H9 (cell line): Measurements from ENCODE around the gene PRKCZ. TPM values are rescaled to one million over a fixed set of nuclear protein-coding genes. Genes with fewer than 3 reads are reported as not detected.

Experiments used
- DNase-seq: peaks from one replicate; pipeline ENCODE4 v3.0.0-alpha.2; 2017
- H2AFZ ChIP-seq: one replicate; pipeline ENCODE4 v1.6.1; 2013; ENCODE audit warnings: mild to moderate bottlenecking, low read length, control low read depth, moderate library complexity
- H2AK5ac ChIP-seq: 2 replicates; pipeline ENCODE4 v1.6.1; 2013; ENCODE audit warnings: low read length, control low read depth, mixed read lengths; ENCODE audit not compliant: insufficient read length
- H2BK120ac ChIP-seq: one replicate; pipeline ENCODE4 v1.6.1; 2013; ENCODE audit warnings: low read depth, mild to moderate bottlenecking, low read length, control low read depth, inconsistent platforms; ENCODE audit not compliant: poor library complexity, severe bottlenecking
- H2BK12ac ChIP-seq: 2 replicates; pipeline ENCODE4 v1.6.1; 2013; ENCODE audit warnings: low read length, control low read depth, mixed read lengths, low read depth; ENCODE audit not compliant: insufficient read length
- H2BK15ac ChIP-seq: 2 replicates; pipeline ENCODE4 v1.6.1; 2013; ENCODE audit warnings: low read depth, low read length, control low read depth
- H2BK20ac ChIP-seq: one replicate; pipeline ENCODE4 v1.6.1; 2013; ENCODE audit warnings: low read depth, mild to moderate bottlenecking, low read length, control low read depth, inconsistent platforms; ENCODE audit not compliant: poor library complexity, severe bottlenecking
- H2BK5ac ChIP-seq: 2 replicates; pipeline ENCODE4 v1.6.1; 2013; ENCODE audit warnings: low read length, control low read depth, mixed read lengths; ENCODE audit not compliant: insufficient read length
- H3K14ac ChIP-seq: 2 replicates; pipeline ENCODE4 v1.6.1; 2013; ENCODE audit warnings: low read length, control low read depth; ENCODE audit not compliant: insufficient read depth
- H3K18ac ChIP-seq: 2 replicates; pipeline ENCODE4 v1.6.1; 2013; ENCODE audit warnings: low read depth, mild to moderate bottlenecking, mixed read lengths, low read length, control low read depth; ENCODE audit not compliant: insufficient read length
- H3K23ac ChIP-seq: 2 replicates; pipeline ENCODE4 v1.6.1; 2013; ENCODE audit warnings: low read length, control low read depth, mixed read lengths, low read depth; ENCODE audit not compliant: insufficient read length
- H3K23me2 ChIP-seq: 2 replicates; pipeline ENCODE4 v1.6.1; 2013; ENCODE audit warnings: low read depth, mild to moderate bottlenecking, mixed read lengths, low read length, control low read depth; ENCODE audit not compliant: insufficient read length, poor library complexity, severe bottlenecking
- H3K27ac ChIP-seq: 2 replicates; pipeline ENCODE4 v1.5.1; 2013; ENCODE audit warnings: low read length, control low read depth, mixed read lengths, low read depth; ENCODE audit not compliant: insufficient read length
- H3K27me3 ChIP-seq: 2 replicates; pipeline ENCODE4 v1.6.1; 2013; ENCODE audit warnings: low read length, control low read depth, inconsistent platforms; ENCODE audit not compliant: insufficient read depth
- H3K4ac ChIP-seq: 2 replicates; pipeline ENCODE4 v1.6.1; 2013; ENCODE audit warnings: low read depth, mild to moderate bottlenecking, control low read depth, inconsistent platforms, low read length, moderate library complexity
- H3K4me1 ChIP-seq: 2 replicates; pipeline ENCODE4 v1.6.1; 2013; ENCODE audit warnings: low read length, control low read depth, inconsistent platforms; ENCODE audit not compliant: insufficient read depth
- H3K4me2 ChIP-seq: 2 replicates; pipeline ENCODE4 v1.6.1; 2013; ENCODE audit warnings: low read length, control low read depth, mixed read lengths; ENCODE audit not compliant: insufficient read length, insufficient read depth
- H3K56ac ChIP-seq: 2 replicates; pipeline ENCODE4 v1.6.1; 2013; ENCODE audit warnings: low read depth, mild to moderate bottlenecking, mixed read lengths, low read length, control low read depth; ENCODE audit not compliant: insufficient read length
- H3K79me1 ChIP-seq: 2 replicates; pipeline ENCODE4 v1.6.1; 2013; ENCODE audit warnings: low read depth, mild to moderate bottlenecking, moderate library complexity, low read length, control low read depth, inconsistent platforms; ENCODE audit not compliant: insufficient read depth, poor library complexity, severe bottlenecking
- H3K79me2 ChIP-seq: 2 replicates; pipeline ENCODE4 v1.6.1; 2013; ENCODE audit warnings: low read length, control low read depth, inconsistent platforms; ENCODE audit not compliant: insufficient read depth
- H3K9ac ChIP-seq: 2 replicates; pipeline ENCODE4 v1.6.1; 2013; ENCODE audit warnings: low read length, control low read depth, mixed read lengths; ENCODE audit not compliant: insufficient read length; ENCODE audit errors: extremely low read depth
- H3K9me3 ChIP-seq: one replicate; pipeline ENCODE4 v1.6.1; 2013; ENCODE audit warnings: low read depth, low read length, inconsistent platforms; ENCODE audit not compliant: control insufficient read depth
- H3T11ph ChIP-seq: one replicate; pipeline ENCODE4 v1.6.1; 2013; ENCODE audit warnings: mild to moderate bottlenecking, low read length, control low read depth, inconsistent platforms
- H4K20me1 ChIP-seq: one replicate; pipeline ENCODE4 v1.6.1; 2013; ENCODE audit not compliant: control insufficient read depth, insufficient read length, insufficient read depth
- H4K5ac ChIP-seq: 2 replicates; pipeline ENCODE4 v1.6.1; 2013; ENCODE audit warnings: low read depth, mild to moderate bottlenecking, mixed read lengths, low read length, control low read depth; ENCODE audit not compliant: insufficient read length
- H4K8ac ChIP-seq: replicated peaks from 2 replicates; pipeline ENCODE4 v1.6.1; 2013; ENCODE audit warnings: low read length, control low read depth, mixed read lengths, low read depth; ENCODE audit not compliant: insufficient read length
- H4K91ac ChIP-seq: 2 replicates; pipeline ENCODE4 v1.6.1; 2013; ENCODE audit warnings: low read depth, mild to moderate bottlenecking, moderate library complexity, mixed read lengths, low read length, control low read depth; ENCODE audit not compliant: insufficient read length
- H3K27ac Mint-ChIP-seq, 3 experiments: 2 replicates in 2 of 3; 3 replicates in 1 of 3; pipeline ENCODE4 v1.8.0; 2020 to 2021; ENCODE audit warnings: mixed read lengths in 3 of 3, mild to moderate bottlenecking in 1 of 3, moderate library complexity in 1 of 3
- H3K27me3 Mint-ChIP-seq: 2 replicates; pipeline ENCODE4 v1.8.0; 2021; ENCODE audit warnings: low read depth, mild to moderate bottlenecking, moderate library complexity, mixed read lengths
- H3K36me3 Mint-ChIP-seq, 3 experiments: 2 replicates in 2 of 3; 3 replicates in 1 of 3; pipeline ENCODE4 v1.8.0; 2020 to 2021; ENCODE audit warnings: low read depth in 3 of 3, mixed read lengths in 3 of 3; ENCODE audit not compliant: insufficient read depth in 1 of 3
- H3K4me1 Mint-ChIP-seq, 2 experiments: 2 replicates each; pipeline ENCODE4 v1.8.0; 2020; ENCODE audit warnings: mixed read lengths in 2 of 2
- H3K4me3 Mint-ChIP-seq, 2 experiments: 2 replicates in 1 of 2; 3 replicates in 1 of 2; pipeline ENCODE4 v1.8.0; 2020 to 2021; ENCODE audit warnings: mild to moderate bottlenecking in 2 of 2, mixed read lengths in 2 of 2, moderate library complexity in 1 of 2
- H3K9me3 Mint-ChIP-seq, 2 experiments: 2 replicates in 1 of 2; 3 replicates in 1 of 2; pipeline ENCODE4 v1.8.0; 2020; ENCODE audit warnings: mild to moderate bottlenecking in 2 of 2, mixed read lengths in 2 of 2, moderate library complexity in 1 of 2
- CTCF ChIP-seq: fragments of 200-600 bp; sonication (generic); conservative IDR thresholded peaks from 3 replicates; pipeline ENCODE4 v1.8.0; 2021; ENCODE audit warnings: antibody characterized with exemption, mild to moderate bottlenecking
- WGBS: extraction: QIAGEN DNeasy Blood & Tissue Kit; methylation state at CpG from one replicate; pipeline ENCODE4 v1.1.7; 2013; ENCODE audit warnings: missing lambda C conversion rate, low lambda C conversion rate, mixed read lengths; ENCODE audit not compliant: insufficient read length; ENCODE audit errors: extremely low coverage; 5-methylcytosine and 5-hydroxymethylcytosine counted together
- total RNA-seq: library from RNA; stranded (reverse); gene quantifications from 2 replicates; pipeline ENCODE4 v1.2.1, GENCODE V29; 2021

Gene PRKCZ
- total RNA-seq, 1 experiment from 2014 or later, result 48.4 TPM

GRCh38 chr1:2027961-2028583 is 22.1 kb upstream of the PRKCZ start:
- no peak overlapping the region for H2BK12ac ChIP-seq
- H2BK120ac ChIP-seq, result no peak overlapping the region
- no peak overlapping the region for H4K8ac ChIP-seq
- no peaks in the 10 kb centered on the region for H3K27me3 ChIP-seq
- no peak overlapping the region for H3K4me3 Mint-ChIP-seq
- no peaks in the 10 kb centered on the region for H3K79me2 ChIP-seq
- no peak overlapping the region for H3K27ac Mint-ChIP-seq
- no peak overlapping the region for H3K4me2 ChIP-seq
- H2BK5ac ChIP-seq, result no peak overlapping the region
- peaks cover 0 to 5% of the 10 kb centered on the region in 2 experiments; a peak in 2 of 4 replicates for H3K4me1 Mint-ChIP-seq
- no peaks in the 10 kb centered on the region for H3K23me2 ChIP-seq
- no peak overlapping the region for H2AFZ ChIP-seq
- H3K9ac ChIP-seq, result no peak overlapping the region
- no peak overlapping the region for H3K23ac ChIP-seq
- no peak overlapping the region for H3K18ac ChIP-seq
- TF ChIP-seq CTCF, result no peak
- no peak overlapping the region for H2BK20ac ChIP-seq
- no peak for DNase-seq
- no peak overlapping the region for H3K56ac ChIP-seq
- no peak overlapping the region for H4K5ac ChIP-seq
- H3K14ac ChIP-seq, result no peak overlapping the region
- no peak overlapping the region for H4K91ac ChIP-seq
- no peak overlapping the region for H2AK5ac ChIP-seq
- no peak overlapping the region for H2BK15ac ChIP-seq
- H3K9me3 Mint-ChIP-seq, result no peaks in the 10 kb centered on the region
- no peaks in the 10 kb centered on the region for H3K36me3 Mint-ChIP-seq
- no peak overlapping the region for H3K4ac ChIP-seq
- no peak overlapping the region for H3T11ph ChIP-seq
- WGBS, result no CpG with 5 or more reads among the region's 46 CpGs
- H3K79me1 ChIP-seq, result no peaks in the 10 kb centered on the region
- no peaks in the 10 kb centered on the region for H3K27me3 Mint-ChIP-seq
- H3K9me3 ChIP-seq, result no peaks in the 10 kb centered on the region
- H3K27ac ChIP-seq, result no peak overlapping the region
- H4K20me1 ChIP-seq, result no peaks in the 10 kb centered on the region
- no peaks in the 10 kb centered on the region for H3K4me1 ChIP-seq
